ENCODE results near the gene SLC46A2.

Gene SLC46A2, protein sequence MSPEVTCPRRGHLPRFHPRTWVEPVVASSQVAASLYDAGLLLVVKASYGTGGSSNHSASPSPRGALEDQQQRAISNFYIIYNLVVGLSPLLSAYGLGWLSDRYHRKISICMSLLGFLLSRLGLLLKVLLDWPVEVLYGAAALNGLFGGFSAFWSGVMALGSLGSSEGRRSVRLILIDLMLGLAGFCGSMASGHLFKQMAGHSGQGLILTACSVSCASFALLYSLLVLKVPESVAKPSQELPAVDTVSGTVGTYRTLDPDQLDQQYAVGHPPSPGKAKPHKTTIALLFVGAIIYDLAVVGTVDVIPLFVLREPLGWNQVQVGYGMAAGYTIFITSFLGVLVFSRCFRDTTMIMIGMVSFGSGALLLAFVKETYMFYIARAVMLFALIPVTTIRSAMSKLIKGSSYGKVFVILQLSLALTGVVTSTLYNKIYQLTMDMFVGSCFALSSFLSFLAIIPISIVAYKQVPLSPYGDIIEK

DNA sequence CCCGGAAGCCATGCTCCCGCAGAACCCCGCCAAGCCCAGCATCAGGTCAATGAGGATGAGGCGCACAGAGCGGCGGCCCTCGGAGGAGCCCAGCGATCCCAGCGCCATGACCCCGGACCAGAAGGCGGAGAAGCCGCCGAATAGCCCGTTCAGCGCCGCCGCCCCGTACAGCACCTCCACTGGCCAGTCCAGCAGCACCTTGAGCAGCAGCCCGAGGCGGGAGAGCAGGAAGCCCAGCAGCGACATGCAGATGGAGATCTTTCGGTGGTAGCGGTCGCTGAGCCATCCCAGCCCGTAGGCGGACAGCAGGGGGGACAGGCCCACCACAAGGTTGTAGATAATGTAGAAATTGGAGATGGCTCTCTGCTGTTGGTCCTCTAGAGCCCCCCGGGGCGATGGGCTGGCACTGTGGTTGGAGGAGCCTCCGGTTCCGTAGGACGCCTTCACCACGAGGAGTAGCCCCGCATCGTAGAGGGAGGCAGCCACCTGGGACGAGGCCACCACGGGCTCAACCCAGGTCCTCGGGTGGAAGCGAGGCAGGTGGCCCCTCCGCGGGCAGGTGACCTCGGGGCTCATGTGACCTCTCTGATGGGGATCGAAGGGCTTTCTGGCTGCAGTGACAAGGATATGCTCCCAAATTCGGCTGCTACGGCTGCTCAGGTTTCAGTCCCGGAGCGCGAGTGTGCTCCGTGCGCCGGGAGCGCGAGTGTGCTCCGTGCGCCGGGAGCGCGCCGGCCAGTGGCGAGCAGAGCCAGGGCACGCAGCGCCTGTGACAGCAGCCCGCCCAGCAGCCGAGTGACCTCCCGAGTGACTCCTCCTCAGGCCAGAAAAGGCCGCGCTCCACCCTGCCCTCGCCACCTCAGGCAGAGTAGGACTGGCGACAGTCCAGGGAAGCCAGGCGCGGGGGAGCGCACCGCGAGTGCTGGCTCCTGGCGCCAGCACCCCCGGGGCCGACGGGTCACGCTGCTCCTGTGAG is at the start of gene SLC46A2:
TSS of gene SLC46A2 (minus strand) at position 771 of the 976 bp plus-strand sequence. CDS start at position 576, 195 bp downstream.
- peak within 1 kb of the TSS; percentile 35 for H3K4me3 ChIP-seq (ENCODE audit: low read depth, low read length)

DNA sequence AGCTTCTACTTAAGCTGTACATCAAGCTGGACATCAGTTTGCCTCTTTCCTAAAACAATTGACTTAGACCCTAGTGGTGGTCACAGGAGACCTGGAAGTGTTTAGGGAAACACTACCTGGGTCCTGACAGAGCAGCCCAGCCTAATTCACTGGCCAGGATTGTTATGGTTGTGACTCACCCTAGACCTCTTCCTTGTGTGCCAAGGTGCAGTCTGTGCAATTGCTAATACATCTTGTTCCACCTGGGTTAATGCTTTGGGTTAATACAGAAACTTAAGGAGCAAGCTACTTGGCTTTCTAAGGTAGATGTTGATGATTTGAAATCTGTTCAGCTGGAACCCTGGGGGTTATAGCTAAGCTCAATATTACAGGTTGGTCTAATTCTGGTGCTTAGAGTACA is 48.7 kb upstream of the SLC46A2 start:
- no peak overlapping the region for H3K27ac ChIP-seq
- TF ChIP-seq, protein P1, sequence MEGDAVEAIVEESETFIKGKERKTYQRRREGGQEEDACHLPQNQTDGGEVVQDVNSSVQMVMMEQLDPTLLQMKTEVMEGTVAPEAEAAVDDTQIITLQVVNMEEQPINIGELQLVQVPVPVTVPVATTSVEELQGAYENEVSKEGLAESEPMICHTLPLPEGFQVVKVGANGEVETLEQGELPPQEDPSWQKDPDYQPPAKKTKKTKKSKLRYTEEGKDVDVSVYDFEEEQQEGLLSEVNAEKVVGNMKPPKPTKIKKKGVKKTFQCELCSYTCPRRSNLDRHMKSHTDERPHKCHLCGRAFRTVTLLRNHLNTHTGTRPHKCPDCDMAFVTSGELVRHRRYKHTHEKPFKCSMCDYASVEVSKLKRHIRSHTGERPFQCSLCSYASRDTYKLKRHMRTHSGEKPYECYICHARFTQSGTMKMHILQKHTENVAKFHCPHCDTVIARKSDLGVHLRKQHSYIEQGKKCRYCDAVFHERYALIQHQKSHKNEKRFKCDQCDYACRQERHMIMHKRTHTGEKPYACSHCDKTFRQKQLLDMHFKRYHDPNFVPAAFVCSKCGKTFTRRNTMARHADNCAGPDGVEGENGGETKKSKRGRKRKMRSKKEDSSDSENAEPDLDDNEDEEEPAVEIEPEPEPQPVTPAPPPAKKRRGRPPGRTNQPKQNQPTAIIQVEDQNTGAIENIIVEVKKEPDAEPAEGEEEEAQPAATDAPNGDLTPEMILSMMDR (IDR thresholded peaks at IDR 0.05; ENCODE audit: low read depth, low read length, missing control alignments), result no peak
- H3K36me3 ChIP-seq (replicated peaks), result no peaks in the 10 kb centered on the region
- no peaks in the 10 kb centered on the region for H3K27me3 ChIP-seq (replicated peaks)
- in situ Hi-C loops (cut with HindIII; ENCODE audit: low pct_ligation_motif_present, low sequenced_read_pairs), result no loop called here
- H3K4me3 ChIP-seq (ENCODE audit: low read depth, low read length), result no peak overlapping the region
- DNase-seq, result no peak

More for the DNA sequence above, at the start of gene SLC46A2:
- TF ChIP-seq, protein P1 (IDR thresholded peaks at IDR 0.05; ENCODE audit: low read depth, low read length, missing control alignments), result no peak
- in situ Hi-C loops (cut with HindIII; ENCODE audit: low pct_ligation_motif_present, low sequenced_read_pairs), result no loop called here
- H3K36me3 ChIP-seq (replicated peaks), result no peaks in the 10 kb centered on the region
- H3K27me3 ChIP-seq (replicated peaks), result peaks cover 16% of the 10 kb centered on the region
- H3K27ac ChIP-seq, result no peak within 1 kb of the TSS
- no peak for DNase-seq

DNA sequence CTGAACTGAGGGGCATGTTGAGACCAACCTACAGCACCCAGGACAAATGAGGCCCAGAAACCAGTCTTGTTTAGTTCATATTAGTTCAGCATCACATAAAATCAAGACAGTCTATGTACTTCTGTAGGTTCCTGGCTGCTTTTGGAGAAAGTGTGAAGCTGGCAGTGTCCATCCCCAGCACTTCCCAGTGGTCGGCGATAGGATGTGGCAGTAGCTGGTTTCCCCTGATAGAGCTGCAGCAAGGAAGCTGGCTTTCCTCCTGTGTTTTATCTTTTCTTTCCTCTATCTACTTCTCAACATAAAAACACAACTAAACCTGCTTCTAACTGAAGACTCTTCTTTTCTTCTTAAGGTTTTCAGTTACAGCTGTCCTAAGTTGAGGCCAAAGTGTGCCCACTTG is 43.0 kb upstream of the SLC46A2 start:
- in situ Hi-C loops (cut with HindIII; ENCODE audit: low pct_ligation_motif_present, low sequenced_read_pairs), result no loop called here
- H3K27ac ChIP-seq, result no peak overlapping the region
- no peaks in the 10 kb centered on the region for H3K36me3 ChIP-seq (replicated peaks)
- H3K27me3 ChIP-seq (replicated peaks), result no peaks in the 10 kb centered on the region
- DNase-seq, result no peak
- H3K4me3 ChIP-seq (ENCODE audit: low read depth, low read length), result no peak overlapping the region
- TF ChIP-seq, protein P1 (IDR thresholded peaks at IDR 0.05; ENCODE audit: low read depth, low read length, missing control alignments), result no peak

DNA sequence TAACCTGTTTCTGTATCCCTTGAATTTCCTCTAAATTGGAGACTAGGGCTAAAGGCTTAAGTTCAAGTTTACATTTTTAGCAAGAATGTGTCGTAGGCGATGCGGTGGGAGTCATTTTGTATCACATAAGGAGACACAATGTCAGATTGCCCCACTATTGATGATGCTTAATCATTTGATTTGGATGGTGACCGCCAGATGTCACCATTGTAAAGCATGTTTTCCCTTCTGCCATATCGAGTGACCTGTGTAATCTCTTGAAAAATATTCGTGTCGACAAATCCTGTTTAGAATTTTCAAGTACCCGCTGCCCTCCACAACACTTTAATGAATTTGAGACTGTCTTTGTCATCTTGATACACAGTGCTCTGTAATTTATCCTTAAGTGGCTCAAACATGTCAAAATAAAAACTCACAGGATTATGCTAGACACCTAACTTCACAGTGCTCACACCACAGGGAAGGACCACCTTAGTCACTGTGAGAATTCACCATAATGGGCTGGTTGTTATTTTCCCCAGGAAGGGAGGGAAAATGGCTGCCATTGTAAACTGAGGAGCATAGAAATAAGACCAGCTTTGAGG is 34.5 kb upstream of the SLC46A2 start:
- Histone ChIP-seq H3K4me3 (ENCODE audit: low read depth, low read length) (no peak overlapping the region), H3K27me3 (replicated peaks) (no peaks in the 10 kb centered on the region), H3K36me3 (replicated peaks) (no peaks in the 10 kb centered on the region), H3K27ac (no peak overlapping the region)
- in situ Hi-C loops (cut with HindIII; ENCODE audit: low pct_ligation_motif_present, low sequenced_read_pairs), result no loop called here
- TF ChIP-seq, protein P1 (IDR thresholded peaks at IDR 0.05; ENCODE audit: low read depth, low read length, missing control alignments), result peak; percentile 49
- peak; percentile 12 for DNase-seq

DNA sequence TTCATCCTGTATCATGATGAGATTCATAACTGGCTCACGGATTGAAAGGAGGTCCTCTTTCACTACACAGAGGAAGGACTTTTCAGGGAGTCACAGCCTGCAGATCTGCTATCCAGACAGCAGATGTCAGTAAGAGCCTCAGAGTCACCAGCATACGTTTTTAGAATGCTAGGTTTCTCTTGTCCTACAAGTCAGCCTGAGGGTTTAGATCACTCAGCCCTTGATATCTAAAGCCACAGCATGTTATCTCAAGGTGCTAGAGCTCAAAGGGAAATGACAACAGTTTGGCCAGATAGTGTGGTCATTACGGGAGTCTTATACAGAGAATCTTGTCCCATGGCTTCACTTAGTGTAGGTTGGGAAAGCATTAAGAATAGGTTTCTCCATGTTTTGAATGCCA is 30.9 kb upstream of the SLC46A2 start:
- peak; percentile 56 for DNase-seq
- no peaks in the 10 kb centered on the region for H3K27me3 ChIP-seq (replicated peaks)
- no peak overlapping the region for H3K4me3 ChIP-seq (ENCODE audit: low read depth, low read length)
- no peaks in the 10 kb centered on the region for H3K36me3 ChIP-seq (replicated peaks)
- TF ChIP-seq, protein P1 (IDR thresholded peaks at IDR 0.05; ENCODE audit: low read depth, low read length, missing control alignments), result peak; percentile 78
- in situ Hi-C loops (cut with HindIII; ENCODE audit: low pct_ligation_motif_present, low sequenced_read_pairs), result no loop called here
- H3K27ac ChIP-seq, result no peak overlapping the region

Data from brain microvascular endothelial cell (primary cell).